B cell (primary cell): ENCODE data around the gene PHRF1. TPM values are rescaled to one million over a fixed set of nuclear protein-coding genes. Genes with fewer than 3 reads are reported as not detected.
A peak's percentile ranks its signal among the peaks of the same experiment; 100 is the strongest.

Experiments used
- ATAC-seq: fragments of 200-7000 bp; cut with Tn5 transposase; one replicate; pipeline ENCODE4 v1.10.0; 2021; ENCODE audit warnings: low read depth, mild to moderate bottlenecking, moderate number of reproducible peaks, moderate library complexity
- CTCF ChIA-PET: fragments of 350-600 bp; sonication (Branson Sonifier 250); formaldehyde crosslinking; loops from one replicate; lab custom pipeline; 2021; ENCODE audit warnings: antibody characterized with exemption, inconsistent platforms; lab: Charles Lee
- POLR2A ChIA-PET: fragments of 350-600 bp; sonication (Branson Sonifier 250); formaldehyde crosslinking; loops from one replicate; lab custom pipeline; 2021; ENCODE audit warnings: antibody characterized with exemption; lab: Charles Lee
- DNase-seq: peaks from one replicate; pipeline ENCODE4 v3.0.0; 2013
- H2AFZ ChIP-seq: 2 replicates; pipeline ENCODE4 v1.6.1; 2012; ENCODE audit warnings: mild to moderate bottlenecking, low read depth, low read length; ENCODE audit not compliant: insufficient read depth, poor library complexity, severe bottlenecking
- H3K27ac ChIP-seq, 2 donors: 1 replicate in 1 of 2; 2 replicates in 1 of 2; pipeline ENCODE4 v1.5.1; 2012 to 2013; ENCODE audit warnings: low read length in 2 of 2, mild to moderate bottlenecking in 2 of 2, moderate library complexity in 1 of 2
- H3K27me3 ChIP-seq, 4 experiments: fragments of 200-600 bp in 1 of 4; sonication (generic) in 1 of 4; replicated peaks in 1 of 4; 1 replicate in 2 of 4; 2 replicates in 2 of 4; pipeline versions ENCODE4 v1.6.1 to v1.7.0; 2013 to 2016; ENCODE audit warnings: low read length in 3 of 4, mild to moderate bottlenecking in 2 of 4, mixed read lengths in 1 of 4, moderate library complexity in 1 of 4; ENCODE audit not compliant: insufficient read depth in 4 of 4, control insufficient read depth in 3 of 4; ENCODE audit errors: control extremely low read depth in 1 of 4
- H3K36me3 ChIP-seq, 2 experiments: replicated peaks in 1 of 2; 1 replicate in 1 of 2; 2 replicates in 1 of 2; pipeline versions ENCODE4 v1.6.1 to v1.7.1; 2013; ENCODE audit warnings: low read length in 1 of 2; ENCODE audit not compliant: insufficient read depth in 2 of 2, control insufficient read depth in 1 of 2; ENCODE audit errors: control extremely low read depth in 1 of 2, extremely low read depth in 1 of 2
- H3K4me1 ChIP-seq, 2 donors: fragments of 200-600 bp in 1 of 2; sonication (generic) in 1 of 2; 1 replicate in 1 of 2; 2 replicates in 1 of 2; pipeline versions ENCODE4 v1.5.1 to v1.6.1; 2013 to 2017; ENCODE audit warnings: low read length in 2 of 2; ENCODE audit not compliant: control insufficient read depth in 2 of 2, insufficient read depth in 2 of 2
- H3K4me2 ChIP-seq: replicated peaks from 2 replicates; pipeline ENCODE3; 2012; ENCODE audit warnings: mild to moderate bottlenecking, low read depth, low read length; ENCODE audit not compliant: poor library complexity, severe bottlenecking
- H3K4me3 ChIP-seq, 5 experiments: fragments of 200-600 bp in 1 of 5; sonication (generic) in 1 of 5; 1 replicate in 3 of 5; 2 replicates in 2 of 5; pipeline versions ENCODE4 v1.5.1 to v1.7.0; 2011 to 2016; ENCODE audit warnings: low read length in 4 of 5, mild to moderate bottlenecking in 4 of 5, low read depth in 2 of 5, control low read depth in 1 of 5, moderate library complexity in 1 of 5; ENCODE audit not compliant: insufficient read depth in 1 of 5; ENCODE audit errors: control extremely low read depth in 1 of 5, extremely low read depth in 1 of 5
- H3K79me2 ChIP-seq: fragments of 200-600 bp; sonication (generic); one replicate; pipeline ENCODE4 v1.6.0; 2016; ENCODE audit warnings: low read length; ENCODE audit not compliant: control insufficient read depth, insufficient read depth
- H3K9ac ChIP-seq: fragments of 200-600 bp; sonication (generic); 2 replicates; pipeline ENCODE4 v1.6.1; 2017; ENCODE audit warnings: mild to moderate bottlenecking, low read length, moderate library complexity
- H3K9me3 ChIP-seq, 3 donors: one replicate each; pipeline versions ENCODE4 v1.6.1 to v1.7.1; 2013; ENCODE audit warnings: low read length in 2 of 3; ENCODE audit not compliant: control insufficient read depth in 2 of 3, insufficient read depth in 1 of 3; ENCODE audit errors: control extremely low read depth in 1 of 3
- H4K20me1 ChIP-seq: 2 replicates; pipeline ENCODE4 v1.6.0; 2012; ENCODE audit warnings: mild to moderate bottlenecking, low read length; ENCODE audit not compliant: insufficient read depth, control insufficient read depth, poor library complexity, severe bottlenecking
- H3K27ac Mint-ChIP-seq: one replicate; pipeline ENCODE4 v1.8.0; 2021; ENCODE audit warnings: mixed read lengths
- H3K27me3 Mint-ChIP-seq: one replicate; pipeline ENCODE4 v1.8.0; 2021; ENCODE audit warnings: mixed read lengths
- H3K4me1 Mint-ChIP-seq: one replicate; pipeline ENCODE4 v1.8.0; 2021; ENCODE audit warnings: mixed read lengths
- H3K4me3 Mint-ChIP-seq: one replicate; pipeline ENCODE4 v1.8.0; 2021; ENCODE audit warnings: mixed read lengths
- H3K9me3 Mint-ChIP-seq: one replicate; pipeline ENCODE4 v1.8.0; 2022; ENCODE audit warnings: mixed read lengths; ENCODE audit not compliant: insufficient read depth
- EZH2 ChIP-seq: IDR thresholded peaks from 2 replicates; pipeline ENCODE4 v1.6.1; 2012; ENCODE audit warnings: borderline replicate concordance, low read depth, mild to moderate bottlenecking, moderate library complexity, low read length; ENCODE audit not compliant: insufficient read depth, poor library complexity, severe bottlenecking
- WGBS: methylation state at CpG from one replicate; pipeline ENCODE4 v1.1.5; 2013; ENCODE audit warnings: missing lambda C conversion rate; ENCODE audit not compliant: insufficient coverage; 5-methylcytosine and 5-hydroxymethylcytosine counted together
- intact Hi-C: fragments of 100-400 bp; cut with micrococcal nuclease; formaldehyde crosslinking; loops from one replicate; pipeline ENCODE4 v1.10.0; 2022
- polyA plus RNA-seq: library from polyadenylated mRNA; depleted of rRNA; stranded (reverse); fragments of >200 nt; gene quantifications from 2 replicates; pipeline ENCODE4 v1.2.3, GENCODE V29; 2012
- total RNA-seq, 2 donors: library from RNA; stranded (reverse); fragments of 120-200 nt in 1 of 2; gene quantifications; 1 replicate in 1 of 2; 2 replicates in 1 of 2; pipeline versions ENCODE4 v1.2.3 to v1.2.4, GENCODE V29; 2013 to 2022
- TF ChIP-seq, protein P1 (sequence below): fragments of 200-600 bp; IDR thresholded peaks from one replicate; pipeline ENCODE4 v1.8.0; 2022; ENCODE audit warnings: antibody characterized with exemption, mild to moderate bottlenecking

The PHRF1 gene
- total and polyA plus RNA-seq, 2 donors (not counting 1 experiment from before 2014, with no cell fraction given): 22.3 to 57.9 TPM

DNA sequence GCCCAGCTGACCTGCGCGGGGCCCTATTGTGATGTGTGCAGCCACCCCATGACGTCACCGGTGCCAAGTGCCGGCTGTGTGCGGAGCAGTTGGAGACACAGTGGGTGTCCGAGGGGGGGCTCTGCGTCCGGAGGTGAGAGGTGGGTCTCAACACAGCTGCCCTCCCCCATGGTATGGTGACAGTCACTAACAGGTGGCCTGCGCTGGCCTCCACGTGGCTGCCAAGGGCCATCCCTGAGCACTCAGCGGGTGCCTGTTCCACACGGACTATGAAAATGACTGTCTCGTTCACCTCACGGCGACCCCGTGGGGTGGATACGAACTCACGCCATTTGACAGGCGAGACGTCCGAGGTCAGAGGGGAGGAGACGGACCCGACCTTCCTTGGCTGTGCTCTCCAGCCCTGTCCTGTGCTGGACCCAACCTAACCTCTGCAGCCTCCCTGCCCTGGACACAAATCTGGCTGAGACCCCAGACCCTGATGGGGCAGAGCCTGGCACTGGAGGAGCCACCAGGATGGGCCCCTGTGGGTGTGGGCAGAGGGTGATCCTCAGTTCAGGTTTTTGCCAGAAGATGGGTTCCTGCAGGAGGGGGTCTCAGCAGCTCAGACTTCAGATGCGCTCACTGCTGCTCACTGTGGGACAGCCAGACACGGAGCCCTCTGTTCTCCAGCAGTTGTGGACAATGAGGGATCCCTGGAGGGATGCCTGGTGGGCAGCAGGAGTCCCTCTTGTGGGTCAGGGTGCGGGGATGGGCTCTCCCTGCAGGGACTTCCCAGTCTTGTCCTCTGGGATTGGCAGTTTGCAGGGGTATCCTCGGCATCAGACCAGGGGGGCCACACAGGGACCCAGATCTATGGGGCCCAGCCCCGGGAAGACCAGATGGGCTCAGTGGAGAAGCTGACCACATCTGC lies 47.2 kb upstream of the PHRF1 start:
- no peaks in the 10 kb centered on the region for H3K9me3 ChIP-seq
- Mint-ChIP-seq H3K4me1 (peaks cover 3% of the 10 kb centered on the region), H3K27ac (no peak overlapping the region), H3K27me3 (no peaks in the 10 kb centered on the region), H3K4me3 (no peak overlapping the region), H3K9me3 (no peaks in the 10 kb centered on the region)
- H3K27ac ChIP-seq: no peak overlapping the region
- peaks cover 0 to 3% of the 10 kb centered on the region in 2 donors for H3K4me1 ChIP-seq
- intact Hi-C loops: no loop called here
- TF ChIP-seq, protein P1, sequence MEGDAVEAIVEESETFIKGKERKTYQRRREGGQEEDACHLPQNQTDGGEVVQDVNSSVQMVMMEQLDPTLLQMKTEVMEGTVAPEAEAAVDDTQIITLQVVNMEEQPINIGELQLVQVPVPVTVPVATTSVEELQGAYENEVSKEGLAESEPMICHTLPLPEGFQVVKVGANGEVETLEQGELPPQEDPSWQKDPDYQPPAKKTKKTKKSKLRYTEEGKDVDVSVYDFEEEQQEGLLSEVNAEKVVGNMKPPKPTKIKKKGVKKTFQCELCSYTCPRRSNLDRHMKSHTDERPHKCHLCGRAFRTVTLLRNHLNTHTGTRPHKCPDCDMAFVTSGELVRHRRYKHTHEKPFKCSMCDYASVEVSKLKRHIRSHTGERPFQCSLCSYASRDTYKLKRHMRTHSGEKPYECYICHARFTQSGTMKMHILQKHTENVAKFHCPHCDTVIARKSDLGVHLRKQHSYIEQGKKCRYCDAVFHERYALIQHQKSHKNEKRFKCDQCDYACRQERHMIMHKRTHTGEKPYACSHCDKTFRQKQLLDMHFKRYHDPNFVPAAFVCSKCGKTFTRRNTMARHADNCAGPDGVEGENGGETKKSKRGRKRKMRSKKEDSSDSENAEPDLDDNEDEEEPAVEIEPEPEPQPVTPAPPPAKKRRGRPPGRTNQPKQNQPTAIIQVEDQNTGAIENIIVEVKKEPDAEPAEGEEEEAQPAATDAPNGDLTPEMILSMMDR: no peak
- no peak for TF ChIP-seq EZH2
- CTCF ChIA-PET: interaction anchor here (1.0 kb wide), 1 partner anchor 10 kb away, joined by 3 read pairs; no protein-coding TSS in a partner anchor
- WGBS: 92% methylated on average over 29 of the region's 29 CpGs
- H2AFZ ChIP-seq: no peak overlapping the region
- peaks cover 0 to 25% of the 10 kb centered on the region in 2 experiments for H3K36me3 ChIP-seq
- H3K9ac ChIP-seq: no peak overlapping the region
- ATAC-seq (no peak), DNase-seq (peak; percentile 22)
- no peak overlapping the region for H3K4me3 ChIP-seq
- H4K20me1 ChIP-seq: peaks cover 28% of the 10 kb centered on the region
- peaks cover 6% of the 10 kb centered on the region for H3K79me2 ChIP-seq
- no peaks in the 10 kb centered on the region for H3K27me3 ChIP-seq
- no peak overlapping the region for H3K4me2 ChIP-seq
- POLR2A ChIA-PET: no interaction called here
